Stimulated activated naive CD8-positive, alpha-beta T cell treated with anti-CD3 and anti-CD28 coated beads, Interleukin-15, Interleukin-2, amounts not matched to agents 100 ng/mL and 50 ng/mL, for 24 hours (primary cell): ENCODE measurements around the gene FOSB.
"Not testable (repeated sequence)": the region's sequence is repeated elsewhere in the genome, so short reads cannot be mapped to it uniquely, and the experiment has no call there.

Experiments
- H3K27ac Mint-ChIP-seq: one replicate; pipeline ENCODE4 v1.8.0; 2021; ENCODE audit warnings: mild to moderate bottlenecking, mixed read lengths
- H3K27me3 Mint-ChIP-seq: one replicate; pipeline ENCODE4 v1.8.0; 2021; ENCODE audit warnings: mixed read lengths
- H3K36me3 Mint-ChIP-seq: one replicate; pipeline ENCODE4 v1.8.0; 2021; ENCODE audit warnings: low read depth, mixed read lengths
- H3K4me1 Mint-ChIP-seq: one replicate; pipeline ENCODE4 v1.8.0; 2021; ENCODE audit warnings: low read depth, mixed read lengths
- H3K4me3 Mint-ChIP-seq: one replicate; pipeline ENCODE4 v1.8.0; 2021; ENCODE audit warnings: mild to moderate bottlenecking, mixed read lengths
- H3K9me3 Mint-ChIP-seq: one replicate; pipeline ENCODE4 v1.8.0; 2021; ENCODE audit warnings: mixed read lengths

FOSB gene

DNA sequence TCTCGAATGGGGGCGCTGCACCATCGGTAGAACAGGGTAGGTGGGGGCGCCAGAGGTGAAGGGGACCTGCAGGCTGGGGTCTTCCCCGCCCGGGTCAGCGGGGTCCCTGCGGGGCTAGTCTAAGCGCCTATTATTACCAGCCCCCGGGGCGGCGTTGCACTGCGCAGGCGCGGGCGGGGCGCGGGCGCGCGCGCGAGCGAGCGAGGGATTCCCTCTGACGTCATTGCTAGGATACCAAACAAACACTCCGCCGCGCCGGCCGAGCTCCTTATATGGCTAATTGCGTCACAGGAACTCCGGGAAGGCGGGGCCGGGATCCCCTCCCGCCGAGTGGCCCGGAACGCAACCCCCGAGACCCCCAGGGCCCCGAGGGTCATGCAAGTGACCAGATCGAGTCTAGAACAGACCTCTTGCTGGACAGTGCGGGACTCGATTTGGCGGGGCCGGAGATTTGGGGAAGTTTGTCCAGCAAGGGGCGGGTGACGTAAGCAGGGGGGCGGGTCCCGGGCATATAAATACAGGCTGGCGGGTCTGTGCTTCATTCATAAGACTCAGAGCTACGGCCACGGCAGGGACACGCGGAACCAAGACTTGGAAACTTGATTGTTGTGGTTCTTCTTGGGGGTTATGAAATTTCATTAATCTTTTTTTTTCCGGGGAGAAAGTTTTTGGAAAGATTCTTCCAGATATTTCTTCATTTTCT, at the start of gene FOSB:
Gene FOSB (plus strand): TSS at position 541 of the 703 bp plus-strand sequence. CDS start 591 bp downstream, outside the sequence.
- Mint-ChIP-seq H3K9me3 (no peaks in the 10 kb centered on the region), H3K4me1 (peaks cover 45% of the 10 kb centered on the region), H3K27ac (peak within 1 kb of the TSS; percentile 88), H3K36me3 (peaks cover 11% of the 10 kb centered on the region), H3K27me3 (peaks cover 12% of the 10 kb centered on the region), H3K4me3 (peak within 1 kb of the TSS; percentile 88)

DNA sequence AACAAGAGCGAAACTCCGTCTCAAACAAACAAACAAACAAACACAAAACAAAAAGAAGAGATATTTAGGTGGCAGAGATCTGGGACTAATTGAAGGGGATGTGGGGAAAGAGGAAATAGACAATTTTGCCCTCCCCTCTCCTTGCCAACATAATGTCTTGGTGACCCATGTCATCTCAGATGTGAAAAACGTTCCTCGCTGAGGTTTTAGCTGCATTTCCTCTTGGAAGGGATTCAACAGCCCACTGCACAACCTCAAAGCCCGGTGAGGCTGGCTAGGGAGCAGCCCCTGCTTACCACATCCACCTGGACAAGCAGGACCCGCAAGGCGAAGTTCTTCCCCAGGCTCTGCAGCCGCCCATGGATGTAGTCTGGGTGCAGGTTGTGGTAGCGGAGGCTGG, 49.0 kb upstream of the FOSB start:
- H3K36me3 Mint-ChIP-seq, result peaks cover 47% of the 10 kb centered on the region
- no peaks in the 10 kb centered on the region for H3K27me3 Mint-ChIP-seq
- H3K4me1 Mint-ChIP-seq, result peaks cover 45% of the 10 kb centered on the region

DNA sequence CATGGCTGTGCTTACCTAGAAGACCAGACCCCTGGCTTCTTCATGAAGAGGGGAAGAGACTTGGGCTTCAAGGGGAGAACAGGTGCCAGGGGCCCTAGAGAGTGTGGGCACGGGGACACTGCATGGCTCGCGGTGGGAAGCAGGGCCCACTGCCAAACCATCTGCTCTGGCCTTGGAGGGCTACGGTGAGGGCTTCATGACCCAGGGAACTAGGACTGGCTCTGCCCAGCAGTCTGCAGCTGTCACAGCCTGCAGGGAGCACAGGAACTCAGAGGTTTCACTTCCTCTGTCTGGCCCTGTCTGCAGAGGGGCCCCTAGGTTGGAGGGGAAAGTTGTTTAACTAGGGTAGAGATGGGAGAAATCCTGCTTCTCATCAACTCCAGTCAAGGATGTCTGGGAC, 48.4 kb upstream of the FOSB start:
- no peaks in the 10 kb centered on the region for H3K27me3 Mint-ChIP-seq
- peaks cover 51% of the 10 kb centered on the region for H3K4me1 Mint-ChIP-seq
- H3K9me3 Mint-ChIP-seq, result no peaks in the 10 kb centered on the region
- peaks cover 41% of the 10 kb centered on the region for H3K36me3 Mint-ChIP-seq
- H3K27ac Mint-ChIP-seq, result peak overlapping the region; percentile 72
- H3K4me3 Mint-ChIP-seq, result no peak overlapping the region

More for the DNA sequence above, 49.0 kb upstream of the FOSB start:
- Mint-ChIP-seq H3K27ac (peak overlapping the region; percentile 48), H3K9me3 (no peaks in the 10 kb centered on the region), H3K4me3 (no peak overlapping the region)

DNA sequence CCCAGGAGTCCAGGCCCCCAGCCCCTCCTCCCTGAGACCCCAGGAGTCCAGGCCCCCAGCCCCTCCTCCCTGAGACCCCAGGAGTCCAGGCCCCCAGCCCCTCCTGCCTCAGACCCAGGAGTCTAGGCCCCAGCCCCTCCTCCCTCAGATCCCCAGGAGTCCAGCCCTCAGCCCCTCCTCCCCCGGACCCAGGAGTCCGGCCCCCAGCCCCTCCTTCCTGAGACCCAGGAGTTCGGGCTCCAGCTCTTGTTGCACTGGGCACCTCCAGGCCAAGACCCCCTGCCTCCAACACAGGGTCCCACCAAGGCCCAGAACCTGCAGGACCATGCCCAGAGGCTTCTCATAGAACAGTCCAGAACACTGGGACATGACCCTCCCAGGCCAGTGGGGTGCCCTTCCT, 47.9 kb upstream of the FOSB start:
- H3K4me1 Mint-ChIP-seq, result peaks cover 55% of the 10 kb centered on the region
- no peak overlapping the region for H3K27ac Mint-ChIP-seq
- H3K27me3 Mint-ChIP-seq, result no peaks in the 10 kb centered on the region
- no peak overlapping the region for H3K4me3 Mint-ChIP-seq
- H3K36me3 Mint-ChIP-seq, result peaks cover 37% of the 10 kb centered on the region
- no peaks in the 10 kb centered on the region for H3K9me3 Mint-ChIP-seq

DNA sequence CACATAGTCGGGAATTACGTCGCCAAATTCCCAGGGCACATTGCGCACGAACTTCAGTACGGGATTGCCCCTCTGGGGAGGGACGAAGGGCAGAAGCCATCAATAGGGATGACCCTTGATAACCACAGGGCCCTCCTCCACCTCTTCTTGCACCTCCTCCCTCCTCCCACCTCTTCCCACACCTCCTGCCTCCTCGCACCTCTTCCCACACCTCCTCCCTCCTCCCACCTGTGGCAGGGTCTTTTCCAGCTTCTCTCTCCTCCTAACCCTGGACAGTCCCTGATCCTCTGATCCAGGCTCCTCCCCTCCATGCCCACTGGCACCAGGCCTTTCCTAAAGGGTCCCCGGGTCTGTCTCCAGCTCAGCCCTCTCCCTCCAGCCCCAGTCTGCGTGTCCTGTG, 47.4 kb upstream of the FOSB start:
- Mint-ChIP-seq H3K4me3 (no peak overlapping the region), H3K27ac (peak overlapping the region; percentile 32), H3K27me3 (no peaks in the 10 kb centered on the region), H3K9me3 (no peaks in the 10 kb centered on the region), H3K36me3 (peaks cover 37% of the 10 kb centered on the region), H3K4me1 (peaks cover 55% of the 10 kb centered on the region)

DNA sequence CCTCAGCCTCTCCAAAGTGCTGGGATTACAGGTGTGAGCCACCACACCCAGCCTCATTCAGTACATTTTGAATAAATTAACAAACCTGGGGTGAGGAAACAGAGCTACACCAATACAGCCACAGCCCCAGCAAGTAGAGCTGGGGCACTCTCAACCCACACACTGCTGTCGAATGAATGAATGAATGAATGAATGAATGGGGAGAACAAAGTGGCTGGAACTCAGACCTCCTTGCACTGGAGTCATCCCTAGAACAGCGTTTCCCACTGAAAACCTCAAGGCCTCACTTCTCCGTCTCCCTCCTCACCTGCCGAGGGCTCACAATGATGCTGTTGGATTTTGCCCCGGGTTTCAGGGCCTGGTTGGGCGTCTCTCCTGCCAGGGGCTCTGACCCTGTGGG, 46.9 kb upstream of the FOSB start:
- Mint-ChIP-seq H3K27me3 (no peaks in the 10 kb centered on the region), H3K9me3 (no peaks in the 10 kb centered on the region), H3K4me3 (no peak overlapping the region), H3K36me3 (peaks cover 33% of the 10 kb centered on the region), H3K4me1 (peaks cover 60% of the 10 kb centered on the region), H3K27ac (peak overlapping the region; percentile 32)

DNA sequence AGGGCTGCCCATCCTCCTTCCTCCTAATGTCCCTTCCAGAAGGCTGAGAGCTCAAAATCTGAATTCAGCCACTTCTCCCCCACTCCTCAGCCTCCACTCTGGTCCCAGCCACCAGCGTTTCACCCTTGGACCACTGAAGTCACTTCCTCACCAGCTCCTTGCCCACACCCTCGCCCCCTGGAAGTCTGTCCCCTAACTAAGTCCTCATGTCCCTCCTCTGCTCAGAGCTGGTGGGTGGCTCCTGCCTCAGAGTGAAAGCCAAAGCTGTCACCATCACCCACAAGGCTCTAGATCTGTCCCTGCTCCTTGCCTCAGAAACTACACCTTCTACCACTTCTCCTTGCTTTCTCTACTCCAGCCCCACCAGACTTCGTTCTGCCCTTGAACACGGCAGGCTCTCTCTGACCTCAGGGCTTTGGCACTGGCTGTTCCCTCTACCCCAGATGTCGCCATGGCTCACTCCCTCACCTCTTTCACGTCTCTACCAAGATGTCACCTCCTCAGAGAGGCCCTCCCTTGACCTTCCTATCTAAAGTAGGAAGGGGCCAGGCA, 45.8 kb upstream of the FOSB start:
- Mint-ChIP-seq H3K4me1 (peaks cover 63% of the 10 kb centered on the region), H3K9me3 (no peaks in the 10 kb centered on the region), H3K4me3 (peak overlapping the region; percentile 44), H3K27me3 (no peaks in the 10 kb centered on the region), H3K36me3 (peaks cover 30% of the 10 kb centered on the region), H3K27ac (peak overlapping the region; percentile 64)

DNA sequence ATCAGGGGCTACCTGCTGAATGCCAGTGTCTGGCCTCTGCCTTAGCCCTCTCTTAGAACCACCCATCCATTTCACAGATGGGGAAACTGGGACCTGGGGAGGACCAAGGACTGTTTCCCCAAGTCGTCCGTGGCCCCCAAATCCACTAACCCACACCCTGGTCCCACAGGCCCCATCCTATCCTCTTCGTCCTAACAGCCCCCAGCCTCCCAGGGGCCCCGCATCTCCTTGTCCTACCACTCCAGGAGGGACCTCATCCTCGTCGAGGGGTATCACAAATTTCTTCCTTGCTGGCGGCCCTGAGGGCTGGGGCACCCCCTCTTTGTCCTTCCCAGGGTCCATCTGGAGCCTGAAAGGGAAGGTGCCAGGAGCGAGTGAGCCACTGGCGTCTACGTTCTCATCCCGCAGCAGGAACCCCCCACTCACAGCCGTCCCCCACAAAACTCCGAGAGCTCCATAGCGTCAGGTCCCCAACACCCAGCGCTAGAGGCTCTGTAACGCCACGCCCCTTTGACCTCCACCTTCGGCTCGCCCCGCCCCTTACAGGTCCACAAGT, 44.7 kb upstream of the FOSB start:
- Mint-ChIP-seq H3K27me3 (no peaks in the 10 kb centered on the region), H3K4me3 (peak overlapping the region; percentile 93), H3K4me1 (peaks cover 74% of the 10 kb centered on the region), H3K36me3 (peaks cover 23% of the 10 kb centered on the region), H3K9me3 (no peaks in the 10 kb centered on the region), H3K27ac (peak overlapping the region; percentile 95)

DNA sequence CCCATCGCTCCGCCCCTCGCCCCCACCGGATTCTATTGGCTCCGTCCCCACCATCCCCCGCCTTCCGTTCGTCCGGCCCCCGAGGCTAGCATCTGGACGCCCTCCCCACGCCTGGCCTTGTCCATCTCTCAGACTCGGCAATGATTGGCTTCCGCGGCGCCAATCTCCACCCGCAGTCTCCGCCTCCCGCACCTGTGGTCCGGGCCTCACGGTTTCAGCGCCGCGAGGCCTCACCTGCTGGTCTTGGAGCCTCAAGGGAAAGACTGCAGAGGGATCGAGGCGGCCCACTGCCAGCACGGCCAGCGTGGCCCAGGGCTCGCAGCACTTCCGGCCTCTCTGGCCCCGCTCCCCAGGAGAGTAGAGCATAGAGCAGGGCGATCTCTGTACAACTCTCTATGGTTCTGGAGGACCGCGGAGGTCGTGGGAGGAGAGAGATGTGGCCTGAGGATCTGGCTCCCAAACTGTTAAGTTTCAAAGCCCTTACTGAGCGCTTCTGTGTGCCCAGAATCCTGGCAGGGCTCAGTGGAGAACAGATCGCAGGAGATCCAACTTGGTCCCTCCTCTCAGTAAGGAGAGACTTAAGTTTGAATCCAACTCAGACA, 44.1 kb upstream of the FOSB start, which contains the start of gene ERCC1:
Gene ERCC1 (minus strand): TSS at position 329 of the 602 bp plus-strand sequence. CDS start 543 bp downstream, outside the sequence.
- Mint-ChIP-seq H3K4me1 (peaks cover 76% of the 10 kb centered on the region), H3K36me3 (peaks cover 17% of the 10 kb centered on the region), H3K9me3 (no peaks in the 10 kb centered on the region), H3K27ac (peak within 1 kb of the TSS; percentile 95), H3K4me3 (peak within 1 kb of the TSS; percentile 93), H3K27me3 (no peaks in the 10 kb centered on the region)

DNA sequence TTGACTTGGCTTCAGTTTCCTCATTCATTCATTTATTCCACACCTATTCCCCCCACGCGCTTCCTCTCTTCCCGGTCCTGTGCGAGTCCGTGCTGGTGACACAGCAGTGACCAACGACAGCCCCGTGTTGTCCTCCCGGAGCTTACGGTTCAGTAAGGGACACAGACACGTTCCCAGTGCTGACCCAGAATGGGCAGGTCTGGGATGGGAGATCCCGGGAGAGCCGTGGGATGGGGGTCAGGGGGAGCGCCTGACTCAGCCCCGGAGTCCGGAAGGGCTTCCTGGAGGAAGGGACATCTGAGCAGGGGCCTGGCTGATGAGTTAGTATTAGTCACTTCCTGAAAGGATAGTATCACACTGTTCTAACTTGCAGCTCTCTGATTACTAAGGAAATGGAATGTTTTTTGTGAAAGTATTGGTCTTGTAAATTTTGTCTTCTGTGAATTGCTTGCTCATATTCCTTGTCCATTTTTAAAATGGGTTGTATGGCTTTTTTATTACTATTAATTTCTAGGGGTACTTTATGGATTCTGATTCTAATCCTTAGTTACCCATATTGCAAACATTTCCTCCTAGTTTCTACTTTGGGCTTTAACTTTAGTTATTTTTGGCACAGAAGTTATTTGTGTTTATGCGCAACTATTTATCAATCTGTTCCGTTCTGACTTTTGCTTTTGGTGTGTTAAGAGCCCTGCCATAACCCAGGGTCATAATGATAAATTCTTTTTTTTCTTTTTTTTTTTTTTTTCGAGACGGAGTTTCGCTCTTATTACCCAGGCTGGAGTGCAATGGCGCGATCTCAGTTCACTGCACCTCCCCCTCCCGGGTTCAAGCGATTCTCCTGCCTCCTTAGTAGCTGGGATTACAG, 43.4 kb upstream of the FOSB start:
- Mint-ChIP-seq H3K36me3 (peaks cover 14% of the 10 kb centered on the region), H3K4me3 (peak overlapping the region; percentile 93), H3K9me3 (no peaks in the 10 kb centered on the region), H3K27ac (peak overlapping the region; percentile 95), H3K27me3 (peaks cover 4% of the 10 kb centered on the region), H3K4me1 (peaks cover 71% of the 10 kb centered on the region)

DNA sequence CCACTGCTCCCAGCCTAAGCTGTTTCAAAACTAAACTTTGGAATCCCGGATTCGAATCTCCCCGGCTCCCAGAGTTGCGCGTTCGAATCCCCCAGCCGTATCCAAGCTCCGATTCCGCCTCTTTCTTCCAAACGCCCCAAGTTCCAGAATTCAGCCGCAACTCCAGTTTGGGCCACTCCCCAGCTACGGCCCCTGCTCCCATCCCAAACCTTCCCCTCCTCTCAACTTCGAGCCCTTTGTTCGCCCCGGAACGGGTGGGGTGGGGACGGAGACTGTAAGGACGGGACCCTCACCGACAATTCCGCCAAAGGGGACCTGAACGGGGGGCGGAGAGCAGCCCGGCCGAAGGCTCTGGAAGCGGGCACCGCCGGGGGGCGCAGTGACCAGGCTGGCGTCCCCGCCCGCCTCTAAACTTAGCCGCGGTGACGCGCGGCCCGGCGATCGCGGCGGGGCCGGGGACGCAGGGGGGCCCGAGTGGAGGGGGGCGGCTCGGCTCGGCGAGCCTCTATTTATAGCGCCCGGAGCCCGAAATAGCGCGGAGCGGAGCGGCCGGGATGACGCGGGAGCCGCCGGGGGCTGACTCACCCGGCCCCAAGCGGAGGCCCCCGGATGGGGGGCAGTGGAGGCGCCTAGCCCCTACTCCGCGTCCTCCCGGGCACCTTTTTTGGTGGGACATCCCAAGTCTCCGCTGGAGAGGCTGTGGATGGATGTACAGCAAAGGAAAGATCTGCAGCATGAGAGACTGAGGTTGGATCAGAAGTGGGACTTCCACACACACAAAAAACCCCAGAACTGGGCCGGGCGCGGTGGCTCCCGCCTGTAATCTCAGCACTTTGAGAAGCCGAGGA, 39.2 kb upstream of the FOSB start:
- H3K9me3 Mint-ChIP-seq, result no peaks in the 10 kb centered on the region
- peaks cover 4% of the 10 kb centered on the region for H3K27me3 Mint-ChIP-seq
- H3K4me3 Mint-ChIP-seq, result peak overlapping the region; percentile 79
- H3K4me1 Mint-ChIP-seq, result peaks cover 38% of the 10 kb centered on the region
- no peak overlapping the region for H3K27ac Mint-ChIP-seq
- no peaks in the 10 kb centered on the region for H3K36me3 Mint-ChIP-seq

DNA sequence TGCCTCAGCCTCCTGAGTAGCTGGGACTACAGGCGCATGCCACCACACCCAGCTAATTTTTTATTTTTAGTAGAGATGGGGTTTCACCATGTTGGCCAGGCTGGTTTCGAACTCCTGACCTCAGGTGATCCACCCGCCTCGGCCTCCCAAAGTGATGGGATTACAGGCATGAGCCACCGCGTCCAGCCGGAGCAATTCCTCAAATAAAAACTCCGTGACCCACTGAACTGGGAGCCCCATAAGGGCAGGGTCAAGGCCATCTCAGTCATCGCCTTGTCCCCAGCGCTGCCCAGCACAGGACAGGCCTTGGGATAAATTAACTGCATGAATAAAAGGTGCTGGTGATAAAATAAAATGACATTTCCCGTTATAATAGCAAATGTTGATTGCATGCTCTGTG, 37.9 kb upstream of the FOSB start:
- H3K36me3 Mint-ChIP-seq, H3K4me3 Mint-ChIP-seq, H3K9me3 Mint-ChIP-seq, H3K27ac Mint-ChIP-seq, H3K27me3 Mint-ChIP-seq: not testable (repeated sequence)
- H3K4me1 Mint-ChIP-seq, result peaks cover 26% of the 10 kb centered on the region

DNA sequence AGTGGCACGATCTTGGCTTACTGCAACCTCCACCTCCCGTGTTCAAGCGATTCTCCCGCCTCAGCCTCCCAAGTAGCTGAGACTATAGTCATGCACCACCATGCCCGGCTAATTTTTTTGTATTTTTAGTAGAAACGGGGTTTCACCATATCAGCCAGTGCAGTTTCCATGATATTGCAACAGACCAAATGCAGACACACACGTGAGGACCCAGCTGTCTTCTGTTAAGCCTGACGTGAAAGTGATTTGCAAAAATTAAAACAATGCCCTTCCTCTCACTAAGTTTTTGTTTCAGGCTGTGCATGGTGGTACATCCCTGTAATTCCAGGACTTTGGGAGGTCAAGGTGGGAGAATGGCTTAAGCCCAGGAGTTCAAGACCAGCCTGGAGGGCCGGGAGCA, 36.8 kb upstream of the FOSB start:
- H3K27ac Mint-ChIP-seq, H3K4me3 Mint-ChIP-seq, H3K9me3 Mint-ChIP-seq, H3K27me3 Mint-ChIP-seq, H3K36me3 Mint-ChIP-seq: not testable (repeated sequence)
- peaks cover 21% of the 10 kb centered on the region for H3K4me1 Mint-ChIP-seq

DNA sequence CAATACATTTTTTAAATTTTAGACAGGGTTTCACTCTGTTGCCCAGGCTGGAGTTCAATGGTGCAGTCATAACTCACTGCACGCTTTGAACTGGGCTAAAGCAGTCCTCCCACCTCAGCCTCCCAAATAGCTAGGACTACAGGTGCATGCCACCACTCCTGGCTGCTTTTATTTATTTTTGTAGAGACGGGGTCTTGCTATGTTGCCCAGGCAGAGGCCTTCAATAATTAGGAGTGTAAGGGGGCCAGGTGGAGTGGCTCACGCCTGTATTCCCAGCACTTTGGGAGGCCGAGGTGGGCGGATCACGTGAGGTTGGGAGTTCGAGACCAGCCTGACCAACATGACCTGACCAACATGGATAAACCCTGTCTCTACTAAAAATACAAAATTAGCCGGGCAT, 35.3 kb upstream of the FOSB start:
- not testable (repeated sequence) for H3K36me3 Mint-ChIP-seq, H3K9me3 Mint-ChIP-seq, H3K4me3 Mint-ChIP-seq, H3K27ac Mint-ChIP-seq, H3K27me3 Mint-ChIP-seq
- H3K4me1 Mint-ChIP-seq, result peaks cover 13% of the 10 kb centered on the region
